AG04450 (cell line): ENCODE data around the gene ZNF471. TPM values are rescaled to one million over a fixed set of nuclear protein-coding genes. Genes with fewer than 3 reads are reported as not detected.

Experiments
- CTCF ChIA-PET: fragments of 300-600, 350-600 bp; formaldehyde crosslinking; extraction: SDS; loops from one replicate; lab custom pipeline; 2022; ENCODE audit warnings: antibody characterized with exemption, inconsistent platforms; lab: Charles Lee
- POLR2A ChIA-PET: fragments of 350-600 bp; formaldehyde crosslinking; extraction: SDS; loops from one replicate; lab custom pipeline; 2021; ENCODE audit warnings: antibody characterized with exemption, inconsistent platforms; lab: Yijun Ruan, JAX
- DNase-seq: peaks from one replicate; pipeline ENCODE4 v3.0.0-alpha.2; 2011; ENCODE audit warnings: low read depth, low spot score
- H3K27ac ChIP-seq: one replicate; pipeline ENCODE4 v1.5.1; 2012; ENCODE audit warnings: low read depth, low read length, control low read depth
- H3K27me3 ChIP-seq: one replicate; pipeline ENCODE4 v1.6.0; 2012; ENCODE audit warnings: low read length; ENCODE audit not compliant: control insufficient read depth, insufficient read depth
- H3K4me3 ChIP-seq: 2 replicates; pipeline ENCODE4 v1.5.1; 2011; ENCODE audit warnings: mild to moderate bottlenecking, low read depth, low read length, control low read depth
- H3K9me3 ChIP-seq: 2 replicates; pipeline ENCODE4 v1.5.1; 2012; ENCODE audit warnings: low read length; ENCODE audit not compliant: control insufficient read depth, insufficient read depth
- CTCF ChIP-seq: IDR thresholded peaks from 2 replicates; pipeline ENCODE4 v1.5.1; 2011; ENCODE audit warnings: low read depth, low read length, control low read depth, inconsistent platforms
- polyA plus RNA-seq: library from polyadenylated mRNA; depleted of rRNA; stranded (reverse); fragments of >200 nt; gene quantifications from 2 replicates; pipeline ENCODE4 v1.2.3, GENCODE V29; 2011

The ZNF471 gene
- polyA plus RNA-seq, 1 experiment, result 5.6 TPM

GRCh38 chr19:56477429-56478338, 30.0 kb upstream of the ZNF471 start:
- POLR2A ChIA-PET, result no interaction called here
- peak overlapping the region; percentile 84 for H3K4me3 ChIP-seq
- no peak for TF ChIP-seq CTCF
- CTCF ChIA-PET, result no interaction called here
- peak; percentile 74 for DNase-seq
- H3K27ac ChIP-seq, result peak overlapping the region; percentile 78
- H3K27me3 ChIP-seq, result no peaks in the 10 kb centered on the region
- peaks cover 33% of the 10 kb centered on the region for H3K9me3 ChIP-seq

GRCh38 chr19:56491399-56491798, 16.3 kb upstream of the ZNF471 start:
- ChIA-PET POLR2A (no interaction called here), CTCF (no interaction called here)
- Histone ChIP-seq H3K27me3 (no peaks in the 10 kb centered on the region), H3K4me3 (no peak overlapping the region), H3K9me3 (peaks cover 19% of the 10 kb centered on the region), H3K27ac (no peak overlapping the region)
- no peak for DNase-seq
- TF ChIP-seq CTCF, result no peak

DNA sequence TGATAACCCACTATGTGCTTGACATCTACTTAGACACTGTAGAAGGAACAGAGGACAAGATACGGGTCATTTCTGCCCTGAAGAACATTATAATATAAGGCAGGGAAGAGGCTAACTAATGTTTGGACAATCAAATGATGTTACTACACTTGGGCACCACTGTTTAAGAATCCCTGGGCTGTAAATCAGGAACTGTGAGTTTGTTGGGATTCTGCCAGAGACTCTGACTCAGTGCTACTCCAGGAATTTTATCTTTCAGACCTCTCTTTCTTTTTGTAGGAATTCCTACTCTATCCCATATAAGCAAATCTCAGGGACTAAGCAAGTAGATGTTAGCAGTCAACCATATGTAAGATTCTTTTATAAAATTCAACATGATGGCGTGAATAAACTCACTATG, 3.1 kb upstream of the ZNF471 start:
- no peak for TF ChIP-seq CTCF
- POLR2A ChIA-PET, result no interaction called here
- Histone ChIP-seq H3K9me3 (peaks cover 16% of the 10 kb centered on the region), H3K27ac (no peak overlapping the region), H3K27me3 (no peaks in the 10 kb centered on the region), H3K4me3 (no peak overlapping the region)
- CTCF ChIA-PET, result no interaction called here
- DNase-seq, result no peak

GRCh38 chr19:56508290-56508778, 679 bp downstream of the ZNF471 start:
- DNase-seq, result no peak
- Histone ChIP-seq H3K4me3 (peak overlapping the region; percentile 92), H3K27me3 (no peaks in the 10 kb centered on the region), H3K9me3 (peaks cover 13% of the 10 kb centered on the region), H3K27ac (peak overlapping the region; percentile 39)
- TF ChIP-seq CTCF, result no peak
- ChIA-PET POLR2A (interaction anchor here (1.0 kb wide), 1 partner anchor 8 kb away, joined by 5 read pairs; no protein-coding TSS in a partner anchor), CTCF (no interaction called here)

- H3K27ac ChIP-seq, result no peak overlapping the region
- H3K27me3 ChIP-seq, result no peaks in the 10 kb centered on the region
- POLR2A ChIA-PET, result no interaction called here
- peaks cover 55% of the 10 kb centered on the region for H3K9me3 ChIP-seq
- no peak for TF ChIP-seq CTCF
- no peak overlapping the region for H3K4me3 ChIP-seq
- DNase-seq, result no peak
- CTCF ChIA-PET, result no interaction called here
These were observed 17.7 kb downstream of the ZNF471 start for GRCh38 chr19:56525214-56525860.
